PC-9 (cell line): ENCODE measurements around the gene IGSF21.

Experiments
- CTCF ChIP-seq: fragments of 200-600 bp; sonication (generic); conservative IDR thresholded peaks from 2 replicates; pipeline ENCODE4 v1.6.1; 2017; ENCODE audit warnings: mixed run types, antibody characterized with exemption, mild to moderate bottlenecking, moderate library complexity
- EZH2 ChIP-seq: fragments of 200-600 bp; sonication (generic); IDR thresholded peaks from 2 replicates; pipeline ENCODE4 v1.8.0; 2017; ENCODE audit warnings: antibody characterized with exemption, low read depth

GRCh38 chr1:18341291-18342069, 233.9 kb downstream of the IGSF21 start:
- TF ChIP-seq EZH2 (no peak), CTCF (no peak)
